T-helper 9 cell (primary cell): ENCODE data around the gene STK40.

Source experiments
- DNase-seq: peaks from one replicate; pipeline ENCODE4 v3.0.0-alpha.2; 2020

STK40 gene

DNA sequence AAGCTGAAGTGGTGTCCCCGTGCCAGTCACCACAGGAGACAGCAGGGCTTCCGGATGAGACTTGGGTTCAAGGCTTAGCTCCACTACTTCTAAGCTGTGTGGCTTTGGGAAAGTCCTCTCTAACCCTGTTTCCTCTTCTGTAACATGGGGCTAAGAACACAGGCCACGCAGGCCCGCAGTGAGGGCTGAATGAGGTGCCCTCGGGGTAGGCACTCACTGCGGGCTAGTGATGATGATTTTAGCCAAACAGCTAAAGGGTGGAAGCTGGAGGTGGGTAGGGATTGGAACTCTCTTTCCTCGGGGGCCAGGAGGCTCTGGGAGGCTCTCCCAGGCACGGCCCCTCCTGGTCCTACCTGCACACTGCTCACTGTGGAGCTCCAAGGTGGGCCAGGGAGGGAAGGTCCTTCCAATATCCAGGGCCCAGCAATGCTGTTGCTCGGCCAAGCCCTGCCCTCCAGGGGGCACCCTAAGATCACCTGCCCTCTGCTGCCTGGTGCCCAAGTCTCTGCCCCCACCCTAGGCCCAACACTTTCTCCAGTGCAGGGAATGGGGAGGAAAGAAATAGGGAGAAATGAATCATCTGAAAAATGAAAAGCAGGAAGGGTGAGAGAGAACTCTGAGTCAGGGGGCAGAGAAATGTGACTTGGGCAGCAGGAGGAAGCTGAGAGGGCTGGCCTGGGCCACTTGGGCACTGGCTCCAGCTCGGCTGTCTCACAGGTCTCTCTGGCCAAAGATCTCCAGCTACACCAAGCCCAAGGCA, 43.1 kb downstream of the STK40 start:
- DNase-seq: peak; percentile 58

DNA sequence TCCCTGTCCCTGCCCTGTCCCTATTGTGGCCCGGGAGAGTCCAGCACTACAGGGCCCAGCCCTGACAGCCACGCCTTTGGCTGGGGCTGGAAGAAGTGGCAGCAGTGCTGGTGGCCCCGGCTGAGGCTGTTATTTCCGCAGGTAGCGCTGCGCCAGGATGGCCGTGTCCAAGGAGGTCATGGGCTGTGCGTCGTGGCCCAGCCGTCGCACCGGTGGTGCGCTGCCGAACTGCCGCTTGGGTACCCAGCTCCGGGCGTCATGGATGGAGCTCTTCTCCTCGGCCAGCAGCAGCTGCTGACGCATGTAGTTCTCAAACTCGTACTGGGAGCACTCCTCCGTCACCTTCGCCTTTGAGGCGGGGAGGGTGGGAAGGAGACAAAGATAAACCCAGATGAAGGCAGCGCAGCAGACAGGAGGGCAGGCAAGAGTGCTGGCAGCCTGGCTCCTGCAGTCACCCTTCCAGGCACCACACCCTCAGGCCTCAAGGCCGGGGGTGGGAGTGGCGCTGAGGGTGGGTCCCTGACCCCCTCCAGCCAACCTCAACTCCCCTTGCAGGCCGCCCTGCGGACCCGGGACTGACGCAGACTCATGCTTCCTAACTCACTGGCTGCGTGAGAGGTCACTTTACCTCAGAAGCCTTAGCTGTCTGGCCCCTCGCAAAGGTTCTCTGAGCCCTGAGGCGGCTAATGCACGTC, 44.0 kb downstream of the STK40 start:
- no peak for DNase-seq

DNA sequence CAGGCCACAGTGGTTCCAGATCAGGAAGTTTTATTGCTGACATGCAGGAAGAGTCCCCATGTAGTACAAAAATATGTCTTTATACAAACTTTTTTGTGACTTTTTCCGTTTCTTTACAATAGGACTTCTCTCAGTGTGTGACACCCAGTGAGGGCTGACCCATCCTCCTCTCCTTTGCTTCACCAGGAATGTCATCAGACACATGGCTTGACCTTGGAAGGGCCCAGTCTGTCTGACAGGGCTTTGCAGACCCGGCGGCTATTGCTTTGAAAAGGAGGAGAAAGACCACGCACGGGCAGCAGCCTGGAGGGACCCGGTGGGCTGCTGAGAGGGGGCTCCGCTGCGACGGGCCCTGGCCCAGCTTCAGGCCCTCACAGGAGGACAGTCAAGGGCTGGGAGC, 46.1 kb downstream of the STK40 start:
- DNase-seq: no peak

DNA sequence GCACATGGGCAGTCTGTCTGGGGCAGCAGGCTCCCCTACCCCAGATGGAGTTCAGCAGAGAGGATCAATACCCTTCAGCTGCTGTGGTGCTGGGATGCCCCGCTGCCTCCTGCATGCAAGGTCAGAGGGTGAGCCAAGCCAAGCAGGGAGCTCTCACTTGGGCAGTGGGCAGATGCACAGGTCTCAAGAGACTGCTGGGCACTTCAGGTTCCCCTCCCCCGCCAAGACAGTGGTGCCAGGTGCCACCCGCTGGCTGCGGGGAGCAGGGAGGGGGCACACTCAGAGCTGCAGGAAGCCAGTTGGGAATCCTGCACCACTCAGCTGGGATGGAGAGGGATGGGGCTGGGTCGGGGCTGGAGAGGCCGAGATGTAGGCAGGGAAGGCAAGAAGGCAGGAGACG, 46.5 kb downstream of the STK40 start:
- no peak for DNase-seq

GRCh38 chr1:36337830-36338229, 47.9 kb downstream of the STK40 start:
- no peak for DNase-seq

- no peak for DNase-seq
Observed at GRCh38 chr1:36330940-36331339, 54.8 kb downstream of the STK40 start.

- DNase-seq: no peak
Observed at GRCh38 chr1:36329817-36330216, 55.9 kb downstream of the STK40 start.

DNA sequence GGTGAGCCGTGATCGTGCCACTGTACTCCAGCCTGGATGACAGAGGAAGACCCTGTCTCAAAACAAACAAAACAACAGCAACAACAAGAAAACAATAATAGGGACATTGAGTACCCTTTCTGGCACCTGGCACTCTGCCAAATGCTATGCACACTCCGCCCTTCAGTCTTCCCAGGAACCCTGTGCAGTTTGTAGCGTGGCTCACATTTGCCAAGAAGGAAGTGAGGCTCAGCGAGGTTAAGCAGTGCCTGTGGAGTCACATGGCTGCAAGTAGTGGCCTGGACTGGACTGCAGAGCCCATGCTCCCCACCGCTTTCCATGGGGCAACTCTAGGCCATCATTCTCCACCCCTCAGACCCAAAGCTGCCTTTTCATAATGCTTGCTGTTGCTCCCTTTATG, 57.0 kb downstream of the STK40 start:
- no peak for DNase-seq

GRCh38 chr1:36328088-36328480, 57.6 kb downstream of the STK40 start:
- no peak for DNase-seq

- no peak for DNase-seq
Observed at GRCh38 chr1:36327421-36328087, 58.2 kb downstream of the STK40 start.

GRCh38 chr1:36326499-36326898, 59.2 kb downstream of the STK40 start:
- no peak for DNase-seq

DNA sequence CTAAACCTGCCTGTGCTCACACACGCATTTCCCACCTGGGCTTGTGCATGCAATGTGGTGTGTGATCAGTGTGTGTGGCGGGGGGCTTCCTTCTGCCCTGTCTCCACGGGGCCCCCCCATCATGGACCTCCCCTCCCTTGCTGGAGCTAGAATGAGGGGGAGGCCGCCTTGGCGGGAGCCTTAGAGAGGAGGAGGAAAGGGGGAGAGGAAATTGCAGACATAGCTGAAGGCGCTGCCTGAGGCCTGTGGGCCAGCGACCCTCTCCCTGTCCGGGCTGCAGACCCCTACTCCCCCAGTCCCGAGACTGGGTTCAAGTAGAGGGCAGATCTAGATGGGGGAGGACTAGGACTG, 61.4 kb downstream of the STK40 start:
- no peak for DNase-seq

DNA sequence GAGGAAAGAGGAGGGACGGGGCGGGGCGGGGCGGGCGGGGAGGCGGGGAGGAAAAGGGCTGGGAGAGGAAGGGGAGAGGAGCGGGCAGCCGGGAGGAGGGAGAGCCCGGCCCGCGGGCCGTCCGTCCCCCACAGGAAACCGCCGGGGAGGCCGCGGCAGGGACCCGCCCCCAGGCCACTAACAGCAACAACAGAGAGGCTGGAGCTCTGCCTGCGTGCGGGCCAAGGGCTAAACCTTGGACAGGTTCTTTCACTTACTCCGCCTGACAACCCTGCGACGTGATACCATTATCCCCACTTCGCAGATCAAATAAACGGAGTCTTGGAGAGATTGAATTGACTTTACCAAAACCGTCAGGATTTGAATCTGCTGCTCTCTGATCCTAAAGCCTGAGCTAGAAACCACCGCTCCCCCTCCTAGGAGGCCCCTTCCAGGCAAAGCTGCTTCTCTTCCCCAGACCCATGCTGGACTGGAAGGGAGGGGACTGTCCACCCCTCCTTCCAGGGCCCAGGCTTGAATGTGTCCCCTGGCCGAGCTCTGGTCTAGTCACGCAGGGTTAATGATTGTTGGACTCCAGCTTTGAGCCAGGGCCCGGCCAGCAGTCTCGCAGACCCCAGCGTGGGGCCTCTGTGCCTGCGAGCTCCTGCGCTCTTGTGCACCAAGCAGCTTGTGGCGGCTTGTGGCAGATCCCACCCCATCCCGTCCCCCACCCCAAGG, 61.9 kb downstream of the STK40 start, which contains the start of gene EVA1B:
TSS of gene EVA1B (minus strand) at position 10 of the 717 bp plus-strand sequence. CDS start 608 bp downstream, outside the sequence.
- DNase-seq: peak; percentile 29

DNA sequence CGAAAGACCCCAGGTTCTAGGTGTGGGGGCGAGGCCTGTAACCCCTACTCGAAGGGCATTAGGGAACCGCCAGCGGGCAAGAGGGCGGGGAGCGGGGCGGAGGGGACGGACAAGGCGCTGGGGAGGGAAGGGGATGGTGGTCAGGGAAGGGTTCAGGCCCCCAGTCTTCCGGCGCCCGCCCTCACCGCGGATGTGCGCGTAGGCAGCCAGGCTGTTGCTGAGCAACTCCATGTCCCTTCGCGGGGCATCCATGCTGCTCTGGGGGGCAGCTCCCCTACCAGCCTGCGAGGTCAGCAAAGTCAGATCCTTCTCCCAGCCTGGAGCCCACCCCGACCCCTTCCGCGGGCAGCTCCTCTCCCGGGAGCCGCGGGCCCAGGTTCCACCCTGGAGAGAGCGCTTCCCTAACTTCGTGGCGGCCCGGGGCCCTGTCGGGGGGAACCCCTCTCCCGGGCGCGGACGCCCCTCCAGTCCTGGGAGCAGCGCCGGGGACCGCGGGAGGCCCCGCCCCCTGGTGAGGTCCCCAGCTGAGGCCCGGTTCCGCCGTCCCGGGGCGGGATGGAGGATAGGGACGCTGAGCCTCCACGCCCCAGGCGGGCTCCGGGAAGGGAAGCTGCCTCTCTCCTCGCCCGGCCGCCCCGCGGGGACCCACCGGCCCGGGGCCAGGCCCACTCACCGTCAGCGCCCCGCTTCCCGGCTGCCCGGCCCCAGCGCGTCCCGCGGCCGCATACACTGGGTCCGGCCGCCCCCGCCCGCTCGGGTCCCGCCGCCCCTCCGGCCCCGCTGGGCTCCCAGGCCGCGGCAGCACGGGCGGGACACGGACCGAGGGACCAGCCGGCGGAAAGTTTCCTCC, 62.7 kb downstream of the STK40 start:
- peak; percentile 23 for DNase-seq

GRCh38 chr1:36322041-36322785, 63.5 kb downstream of the STK40 start:
- DNase-seq: no peak

DNA sequence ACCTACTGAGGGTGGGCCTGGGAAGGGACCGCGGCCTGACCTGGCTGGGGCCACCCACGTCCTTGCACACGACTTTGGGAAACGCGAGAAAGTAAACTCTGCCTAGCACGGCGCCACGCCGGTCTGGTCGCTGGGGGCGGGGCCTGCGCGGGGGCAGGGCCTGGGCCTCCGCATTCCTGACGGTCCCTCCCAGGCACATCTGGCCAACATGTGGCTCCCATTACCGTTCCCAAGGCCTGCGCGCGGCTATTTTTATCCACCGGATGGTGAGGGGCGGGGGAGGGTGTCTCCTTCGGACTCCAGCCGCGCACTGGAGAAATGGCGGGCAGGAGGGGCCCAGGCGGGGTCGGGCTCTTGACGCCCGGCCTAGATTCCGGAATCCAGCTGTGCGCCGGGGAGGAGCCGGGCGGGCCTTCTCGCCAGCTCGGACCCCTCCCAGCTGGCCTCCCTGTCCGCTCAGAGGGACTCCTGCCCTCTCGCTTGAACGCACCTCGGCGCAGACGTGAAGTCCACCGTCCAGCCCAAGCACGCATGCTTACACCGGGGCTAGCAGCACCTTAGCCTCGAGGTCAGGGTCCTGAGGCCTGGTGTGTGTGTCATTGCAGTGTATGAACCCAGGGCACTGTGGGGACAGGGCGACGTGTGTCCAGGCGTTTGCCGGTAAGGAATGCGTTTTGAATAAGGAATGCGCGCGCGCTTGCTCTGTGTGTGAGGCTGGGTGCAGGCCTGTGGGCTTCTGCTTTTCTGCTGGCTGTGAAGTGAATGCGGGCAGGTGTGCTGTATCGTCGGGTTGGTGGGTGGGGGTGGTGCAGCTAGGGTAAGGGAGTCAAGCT, 64.4 kb downstream of the STK40 start:
- DNase-seq: no peak

- DNase-seq: no peak
Observed at GRCh38 chr1:36320767-36321118, 65.0 kb downstream of the STK40 start.

- DNase-seq: no peak
Observed at GRCh38 chr1:36320291-36320761, 65.4 kb downstream of the STK40 start.

- DNase-seq: no peak
Observed at GRCh38 chr1:36309397-36309796, 76.3 kb downstream of the STK40 start.

DNA sequence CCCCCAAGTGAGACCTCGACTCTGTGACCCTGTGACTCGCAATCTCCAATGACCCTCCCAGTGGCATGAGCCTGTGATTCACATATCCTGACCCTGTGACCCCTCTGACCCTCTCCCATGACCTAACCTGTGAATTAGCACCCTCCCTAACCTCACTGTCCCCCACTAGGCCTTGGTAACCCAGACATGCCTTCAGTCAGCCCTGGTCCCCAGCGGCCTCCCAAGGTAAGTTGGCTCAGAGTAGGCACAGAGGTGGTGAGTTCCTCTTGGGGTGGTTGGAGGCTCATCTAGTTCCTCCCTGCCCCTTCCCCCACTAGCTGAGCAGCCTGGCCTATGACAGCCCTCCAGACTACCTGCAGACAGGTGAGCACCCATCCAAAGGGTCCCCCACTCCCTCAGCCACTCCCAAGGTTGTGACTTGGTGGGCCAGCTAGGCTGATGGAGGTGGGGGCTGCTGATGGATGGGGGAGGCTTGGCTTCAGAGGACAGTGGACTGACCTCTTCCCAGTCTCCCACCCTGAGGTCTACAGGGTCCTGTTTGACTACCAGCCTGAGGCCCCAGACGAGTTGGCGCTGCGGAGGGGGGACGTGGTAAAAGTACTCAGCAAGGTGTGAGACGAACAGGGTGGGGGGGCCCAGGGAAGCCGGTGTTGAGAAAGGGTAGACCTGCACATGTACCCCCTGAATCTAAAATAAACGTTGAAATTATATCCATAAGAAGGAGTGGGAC, 78.0 kb downstream of the STK40 start:
- no peak for DNase-seq
